OCI-LY7 (cell line): ENCODE data around the gene SCN8A. TPM values are rescaled to one million over a fixed set of nuclear protein-coding genes. Genes with fewer than 3 reads are reported as not detected.

Experiments used
- BruUV-seq: library from RNA; stranded (reverse); fragments of 400-500 nt; replicated peaks from 2 replicates; lab custom pipeline; 2021; lab: Mats Ljungman, UMichigan
- CTCF ChIA-PET: fragments of 300-600 bp; sonication (Branson Sonifier 250); formaldehyde crosslinking; loops from one replicate; lab custom pipeline; 2022; ENCODE audit warnings: antibody characterized with exemption; ENCODE audit not compliant: unreplicated experiment; lab: Charles Lee
- POLR2A ChIA-PET: fragments of 300-600 bp; sonication (Branson Sonifier 250); formaldehyde crosslinking; loops from one replicate; lab custom pipeline; 2022; ENCODE audit warnings: antibody characterized with exemption; lab: Charles Lee
- DNase-seq: peaks from one replicate; pipeline ENCODE4 v3.0.0-alpha.2; 2015; ENCODE audit warnings: low spot score
- H2AFZ ChIP-seq: fragments of 200-600 bp; sonication (generic), shearing (Covaris generic); 2 replicates; pipeline ENCODE4 v1.6.1; 2014; ENCODE audit warnings: mild to moderate bottlenecking, antibody characterized with exemption, low read length, moderate library complexity
- H3K27ac ChIP-seq: fragments of 200-600 bp; sonication (generic); 2 replicates; pipeline ENCODE4 v1.5.1; 2014; ENCODE audit warnings: mixed run types, low read depth, mild to moderate bottlenecking, moderate library complexity, low read length, inconsistent platforms; ENCODE audit not compliant: poor library complexity, severe bottlenecking
- H3K36me3 ChIP-seq: fragments of 200-600 bp; sonication (generic); 2 replicates; pipeline ENCODE4 v1.6.1; 2014; ENCODE audit warnings: mild to moderate bottlenecking, antibody characterized with exemption, low read length, moderate library complexity, mixed read lengths; ENCODE audit not compliant: insufficient read depth
- H3K4me1 ChIP-seq: fragments of 200-600 bp; sonication (generic); 2 replicates; pipeline ENCODE4 v1.5.1; 2014; ENCODE audit warnings: mild to moderate bottlenecking, low read length; ENCODE audit not compliant: insufficient read depth, poor library complexity, severe bottlenecking
- H3K4me2 ChIP-seq: fragments of 200-600 bp; sonication (generic); 2 replicates; pipeline ENCODE4 v1.6.1; 2014; ENCODE audit warnings: mild to moderate bottlenecking, low read length
- H3K4me3 ChIP-seq: fragments of 200-600 bp; sonication (generic); 2 replicates; pipeline ENCODE4 v1.5.1; 2014; ENCODE audit warnings: mild to moderate bottlenecking, low read depth, low read length; ENCODE audit not compliant: poor library complexity, severe bottlenecking
- H3K79me2 ChIP-seq: fragments of 200-600 bp; sonication (generic); 2 replicates; pipeline ENCODE4 v1.6.1; 2016; ENCODE audit warnings: low read depth, mild to moderate bottlenecking, low read length, moderate library complexity, mixed read lengths; ENCODE audit not compliant: insufficient read depth
- H3K9me2 ChIP-seq: fragments of 200-600 bp; sonication (generic); 2 replicates; pipeline ENCODE4 v1.6.1; 2016; ENCODE audit warnings: mild to moderate bottlenecking, low read length, mixed read lengths; ENCODE audit not compliant: insufficient read depth
- H3K9me3 ChIP-seq: fragments of 200-600 bp; sonication (generic); 2 replicates; pipeline ENCODE4 v1.6.1; 2014; ENCODE audit warnings: mild to moderate bottlenecking, mixed run types, low read length, mixed read lengths
- H4K20me1 ChIP-seq: fragments of 200-600 bp; sonication (generic); 2 replicates; pipeline ENCODE4 v1.6.1; 2014; ENCODE audit warnings: mild to moderate bottlenecking, antibody characterized with exemption, low read length, moderate library complexity, mixed read lengths; ENCODE audit not compliant: insufficient read depth
- EZH2phosphoT487 ChIP-seq: fragments of 200-600 bp; sonication (generic); IDR thresholded peaks from 2 replicates; pipeline ENCODE4 v1.6.1; 2018; ENCODE audit warnings: low read depth, borderline replicate concordance, mild to moderate bottlenecking, mixed run types, antibody characterized with exemption, low read length, moderate library complexity, mixed read lengths
- intact Hi-C: fragments of 100-400 bp; cut with micrococcal nuclease; formaldehyde crosslinking; loops from one replicate; pipeline ENCODE4 v1.10.0; 2022; ENCODE audit not compliant: unreplicated experiment
- total RNA-seq, 2 experiments: library from RNA; depleted of rRNA in 1 of 2; stranded (reverse); fragments of >200 nt in 1 of 2; shearing (Covaris generic) in 1 of 2; gene quantifications; 2 replicates each; pipeline ENCODE4 v1.2.3, GENCODE V29; 2014 to 2022
- TF ChIP-seq, protein P1 (sequence below): fragments of 200-600 bp; sonication (generic); conservative IDR thresholded peaks from 2 replicates; pipeline ENCODE4 v1.5.1; 2014; ENCODE audit warnings: mild to moderate bottlenecking, antibody characterized with exemption, low read length, moderate library complexity, mixed read lengths

SCN8A gene
- total RNA-seq, 2 experiments from 2014 or later = 0.88 to 2.6 TPM

DNA sequence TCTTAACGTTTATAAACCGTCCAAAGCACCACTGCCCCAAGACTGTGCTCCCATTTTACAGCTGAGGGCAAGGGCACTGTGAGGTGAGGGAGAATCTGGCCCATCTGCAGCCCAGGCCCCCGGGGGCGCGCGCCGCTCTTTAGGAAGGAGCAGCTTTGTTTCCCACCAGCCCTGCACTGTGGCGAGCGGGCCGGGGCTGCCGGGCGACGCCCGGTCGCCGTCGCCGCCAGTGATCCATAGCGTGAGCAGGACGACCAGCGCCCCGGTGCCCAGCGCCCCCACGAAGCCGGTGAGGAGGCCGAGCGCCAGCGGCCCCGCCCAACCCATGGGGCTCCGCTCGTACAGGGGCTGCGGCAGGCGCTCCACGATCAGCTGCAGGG lies 222.9 kb downstream of the SCN8A start:
- no peaks in the 10 kb centered on the region for H3K79me2 ChIP-seq
- no peaks in the 10 kb centered on the region for H4K20me1 ChIP-seq
- CTCF ChIA-PET = no interaction called here
- intact Hi-C loops = no loop called here
- no peaks in the 10 kb centered on the region for H3K9me2 ChIP-seq
- peaks cover 3% of the 10 kb centered on the region for H3K4me1 ChIP-seq
- H3K9me3 ChIP-seq = no peaks in the 10 kb centered on the region
- H3K36me3 ChIP-seq = no peaks in the 10 kb centered on the region
- no peak overlapping the region for H3K4me2 ChIP-seq
- DNase-seq = no peak
- BruUV-seq = no TSS peak
- POLR2A ChIA-PET = no interaction called here
- no peak overlapping the region for H3K27ac ChIP-seq
- no peak overlapping the region for H2AFZ ChIP-seq
- no peak overlapping the region for H3K4me3 ChIP-seq
- TF ChIP-seq, protein P1, sequence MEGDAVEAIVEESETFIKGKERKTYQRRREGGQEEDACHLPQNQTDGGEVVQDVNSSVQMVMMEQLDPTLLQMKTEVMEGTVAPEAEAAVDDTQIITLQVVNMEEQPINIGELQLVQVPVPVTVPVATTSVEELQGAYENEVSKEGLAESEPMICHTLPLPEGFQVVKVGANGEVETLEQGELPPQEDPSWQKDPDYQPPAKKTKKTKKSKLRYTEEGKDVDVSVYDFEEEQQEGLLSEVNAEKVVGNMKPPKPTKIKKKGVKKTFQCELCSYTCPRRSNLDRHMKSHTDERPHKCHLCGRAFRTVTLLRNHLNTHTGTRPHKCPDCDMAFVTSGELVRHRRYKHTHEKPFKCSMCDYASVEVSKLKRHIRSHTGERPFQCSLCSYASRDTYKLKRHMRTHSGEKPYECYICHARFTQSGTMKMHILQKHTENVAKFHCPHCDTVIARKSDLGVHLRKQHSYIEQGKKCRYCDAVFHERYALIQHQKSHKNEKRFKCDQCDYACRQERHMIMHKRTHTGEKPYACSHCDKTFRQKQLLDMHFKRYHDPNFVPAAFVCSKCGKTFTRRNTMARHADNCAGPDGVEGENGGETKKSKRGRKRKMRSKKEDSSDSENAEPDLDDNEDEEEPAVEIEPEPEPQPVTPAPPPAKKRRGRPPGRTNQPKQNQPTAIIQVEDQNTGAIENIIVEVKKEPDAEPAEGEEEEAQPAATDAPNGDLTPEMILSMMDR = no peak
- no peak for TF ChIP-seq EZH2phosphoT487

DNA sequence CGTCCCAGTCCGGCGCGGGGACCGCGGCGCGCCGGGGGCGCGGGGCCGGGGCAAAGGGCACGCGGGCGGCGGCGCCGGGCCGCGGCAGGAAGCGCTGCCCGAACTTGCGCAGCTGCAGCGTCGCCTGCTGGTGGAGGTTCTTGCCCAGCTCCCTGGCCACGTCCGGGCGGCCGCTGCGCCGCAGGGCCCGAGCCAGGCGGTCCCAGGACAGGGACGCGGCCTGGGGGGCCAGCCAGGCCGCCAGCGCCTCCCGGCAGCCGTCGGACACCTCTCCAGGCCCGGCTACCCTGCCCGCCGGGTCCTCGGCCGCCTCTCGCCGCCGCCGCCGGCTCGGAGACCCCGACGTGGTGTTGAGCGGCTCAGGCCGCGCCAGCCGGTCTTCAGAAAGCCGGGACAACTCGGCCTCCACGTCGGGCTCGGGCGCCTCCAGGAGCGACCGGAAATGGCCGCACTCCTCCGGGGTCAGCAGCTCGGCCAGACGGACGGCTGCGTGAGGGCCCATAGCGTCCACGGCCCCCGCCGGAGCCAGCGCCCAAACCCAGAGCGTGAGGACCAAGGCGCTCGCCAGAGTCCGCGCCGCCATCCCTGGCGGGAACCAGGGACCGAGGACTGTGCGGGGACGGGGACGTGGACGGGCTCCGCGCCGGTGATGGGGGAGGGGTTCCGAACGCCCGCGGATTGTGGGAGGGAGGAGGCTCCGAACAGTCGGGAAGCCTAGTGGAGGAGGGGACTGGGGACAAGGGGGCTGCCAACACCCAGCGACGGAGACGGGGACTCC lies 223.5 kb downstream of the SCN8A start:
- ChIA-PET CTCF (no interaction called here), POLR2A (no interaction called here)
- Histone ChIP-seq H3K4me1 (no peaks in the 10 kb centered on the region), H3K27ac (no peak overlapping the region), H3K4me3 (no peak overlapping the region), H4K20me1 (no peaks in the 10 kb centered on the region), H3K79me2 (no peaks in the 10 kb centered on the region), H2AFZ (no peak overlapping the region), H3K36me3 (no peaks in the 10 kb centered on the region), H3K4me2 (no peak overlapping the region), H3K9me3 (no peaks in the 10 kb centered on the region), H3K9me2 (no peaks in the 10 kb centered on the region)
- BruUV-seq = no TSS peak
- DNase-seq = no peak
- TF ChIP-seq, protein P1 = no peak
- no peak for TF ChIP-seq EZH2phosphoT487
- intact Hi-C loops = no loop called here

DNA sequence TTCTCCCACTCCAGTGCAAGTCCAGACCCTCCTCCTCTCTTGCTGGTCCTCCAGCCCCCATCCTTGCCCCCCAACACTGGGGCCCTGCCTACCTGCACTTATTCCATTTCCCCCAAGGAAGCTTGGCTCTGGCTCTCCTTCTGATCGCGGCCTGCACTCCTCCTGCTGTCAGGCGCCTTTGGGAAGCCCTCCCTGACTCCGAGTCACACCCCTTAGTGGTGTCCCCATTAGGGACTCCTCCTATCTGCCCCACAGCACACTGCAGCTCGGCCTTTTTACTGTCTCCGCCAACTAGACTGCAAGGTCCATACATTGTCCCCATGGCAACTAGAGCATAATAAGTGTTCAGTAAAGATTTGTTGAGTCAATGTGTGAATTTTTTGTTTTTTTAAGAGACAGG lies 224.5 kb downstream of the SCN8A start:
- H3K4me3 ChIP-seq = no peak overlapping the region
- no peak for DNase-seq
- H3K27ac ChIP-seq = no peak overlapping the region
- ChIA-PET POLR2A (no interaction called here), CTCF (interaction anchor here (0.6 kb wide), 1 partner anchor 56 kb away, joined by 25 read pairs; no protein-coding TSS in a partner anchor)
- no peak overlapping the region for H2AFZ ChIP-seq
- TF ChIP-seq EZH2phosphoT487 = no peak
- TF ChIP-seq, protein P1 = no peak
- H3K4me2 ChIP-seq = no peak overlapping the region
- no peaks in the 10 kb centered on the region for H3K36me3 ChIP-seq
- no TSS peak for BruUV-seq
- no peaks in the 10 kb centered on the region for H3K9me3 ChIP-seq
- no peaks in the 10 kb centered on the region for H4K20me1 ChIP-seq
- no peaks in the 10 kb centered on the region for H3K9me2 ChIP-seq
- intact Hi-C loops = no loop called here
- H3K4me1 ChIP-seq = no peaks in the 10 kb centered on the region
- no peaks in the 10 kb centered on the region for H3K79me2 ChIP-seq
